Activated T-cell treated with anti-CD3 and anti-CD28 coated beads, Interleukin-2, amount 50 U/mL, for 4 hours (primary cell): ENCODE measurements around the gene TTLL9. TPM values are rescaled to one million over a fixed set of nuclear protein-coding genes. Genes with fewer than 3 reads are reported as not detected.

ENCODE experiments used
- ATAC-seq, 2 donors: fragments of 200-7000 bp; cut with Tn5 transposase; one replicate each; pipeline ENCODE4 v1.10.0; 2021
- DNase-seq: peaks from one replicate; pipeline ENCODE4 v3.0.0-alpha.2; 2020
- H3K27me3 Mint-ChIP-seq: one replicate; pipeline ENCODE4 v1.8.0; 2021; ENCODE audit warnings: low read depth, mixed read lengths
- H3K36me3 Mint-ChIP-seq: one replicate; pipeline ENCODE4 v1.8.0; 2022; ENCODE audit warnings: mixed read lengths; ENCODE audit not compliant: insufficient read depth
- H3K4me1 Mint-ChIP-seq: one replicate; pipeline ENCODE4 v1.8.0; 2021; ENCODE audit warnings: low read depth, mixed read lengths
- H3K4me3 Mint-ChIP-seq: one replicate; pipeline ENCODE4 v1.8.0; 2021; ENCODE audit warnings: mild to moderate bottlenecking, moderate library complexity, mixed read lengths
- H3K9me3 Mint-ChIP-seq: one replicate; pipeline ENCODE4 v1.8.0; 2021; ENCODE audit warnings: mixed read lengths
- total RNA-seq, 3 donors: library from RNA; stranded (reverse); gene quantifications; one replicate each; pipeline ENCODE4 v1.2.1, GENCODE V29; 2021

The TTLL9 gene
- total RNA-seq, 3 donors from 2014 or later: not detected

GRCh38 chr20:31833130-31833930 lies 37.1 kb upstream of the TTLL9 start:
- Mint-ChIP-seq H3K9me3 (no peaks in the 10 kb centered on the region), H3K4me1 (peaks cover 6% of the 10 kb centered on the region), H3K4me3 (no peak overlapping the region), H3K27me3 (no peaks in the 10 kb centered on the region), H3K36me3 (no peaks in the 10 kb centered on the region)
- DNase-seq: peak; percentile 54
- peak; percentile 45 to 55 for ATAC-seq

GRCh38 chr20:31833931-31834521 lies 36.4 kb upstream of the TTLL9 start:
- H3K27me3 Mint-ChIP-seq: no peaks in the 10 kb centered on the region
- H3K4me3 Mint-ChIP-seq: no peak overlapping the region
- ATAC-seq (no peak), DNase-seq (no peak)
- no peaks in the 10 kb centered on the region for H3K9me3 Mint-ChIP-seq
- no peaks in the 10 kb centered on the region for H3K36me3 Mint-ChIP-seq
- H3K4me1 Mint-ChIP-seq: peaks cover 6% of the 10 kb centered on the region

DNA sequence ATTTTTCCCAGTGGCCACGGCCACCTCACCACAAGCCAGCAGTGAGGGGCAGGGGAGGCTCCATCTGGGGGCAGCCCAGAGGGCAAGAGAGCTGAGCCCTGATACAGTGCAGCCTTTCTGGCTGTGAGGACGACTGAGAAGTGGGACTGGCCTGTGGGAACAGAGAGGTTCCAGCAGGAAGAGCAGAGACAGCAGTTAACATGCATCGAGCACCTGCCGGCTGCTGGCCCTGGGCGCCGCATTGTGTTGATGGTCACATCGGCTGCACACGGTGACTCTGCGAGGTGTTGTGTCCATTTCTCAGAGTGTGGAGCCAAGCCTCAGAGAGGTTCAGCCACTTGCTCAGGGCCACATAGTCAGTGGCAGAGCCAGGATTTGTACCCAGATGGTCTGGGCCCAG lies 34.9 kb upstream of the TTLL9 start:
- no peaks in the 10 kb centered on the region for H3K27me3 Mint-ChIP-seq
- H3K9me3 Mint-ChIP-seq: no peaks in the 10 kb centered on the region
- peaks cover 6% of the 10 kb centered on the region for H3K4me1 Mint-ChIP-seq
- DNase-seq (no peak), ATAC-seq (peak in 1 of 2 donors; percentile 15)
- no peak overlapping the region for H3K4me3 Mint-ChIP-seq
- no peaks in the 10 kb centered on the region for H3K36me3 Mint-ChIP-seq

DNA sequence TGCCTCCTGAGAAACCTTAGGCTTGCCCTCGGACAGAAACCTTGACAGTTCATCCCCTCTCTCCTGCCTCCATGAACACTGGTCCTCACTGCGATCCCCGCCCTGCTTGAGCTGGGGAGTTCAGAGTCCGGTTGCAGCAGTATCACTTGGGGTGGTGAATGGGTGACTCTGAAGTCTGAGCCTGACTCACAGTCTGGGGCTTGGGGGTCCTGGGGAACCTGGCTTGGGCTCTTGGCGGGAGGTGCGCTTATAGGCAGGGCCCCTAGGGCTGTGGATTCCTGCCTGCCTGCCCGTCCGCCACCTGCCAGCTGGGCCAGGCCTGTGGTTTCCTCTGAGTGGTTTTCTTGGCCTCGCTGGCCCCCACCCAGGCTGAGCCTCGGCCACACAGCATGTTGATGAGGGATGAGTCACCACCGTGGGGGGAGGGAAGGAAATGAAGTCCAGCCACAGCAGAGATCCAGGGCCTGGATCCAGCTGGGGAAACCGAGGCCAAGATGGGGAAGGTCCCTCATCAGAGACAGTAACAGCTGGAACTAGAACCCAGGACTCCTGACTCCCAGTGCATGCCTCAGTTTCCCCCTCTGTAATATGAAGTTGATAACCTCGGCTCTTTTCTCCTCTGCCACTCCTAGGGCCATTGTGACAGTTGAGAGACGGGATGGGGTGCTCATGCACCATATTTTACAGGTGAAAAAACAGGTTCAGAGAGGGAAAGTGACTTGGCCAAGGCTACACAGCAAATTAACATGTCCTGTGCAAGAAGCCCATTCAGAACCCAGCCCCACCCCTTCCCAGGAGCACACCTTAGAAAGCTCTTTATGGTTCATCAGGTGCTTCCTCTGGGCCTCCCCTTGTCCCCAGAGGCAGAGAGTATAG lies 34.2 kb upstream of the TTLL9 start:
- DNase-seq: no peak
- Mint-ChIP-seq H3K9me3 (no peaks in the 10 kb centered on the region), H3K4me3 (no peak overlapping the region), H3K27me3 (no peaks in the 10 kb centered on the region), H3K36me3 (no peaks in the 10 kb centered on the region), H3K4me1 (peaks cover 6% of the 10 kb centered on the region)
- ATAC-seq: peak; percentile 11 to 31

GRCh38 chr20:31836853-31837608 lies 33.4 kb upstream of the TTLL9 start:
- Mint-ChIP-seq H3K4me1 (peaks cover 6% of the 10 kb centered on the region), H3K9me3 (no peaks in the 10 kb centered on the region), H3K36me3 (no peaks in the 10 kb centered on the region), H3K27me3 (no peaks in the 10 kb centered on the region), H3K4me3 (no peak overlapping the region)
- DNase-seq (no peak), ATAC-seq (no peak)

GRCh38 chr20:31837896-31838397 lies 32.5 kb upstream of the TTLL9 start:
- Mint-ChIP-seq H3K36me3 (no peaks in the 10 kb centered on the region), H3K4me1 (peaks cover 6% of the 10 kb centered on the region), H3K4me3 (no peak overlapping the region), H3K27me3 (no peaks in the 10 kb centered on the region), H3K9me3 (no peaks in the 10 kb centered on the region)
- no peak for DNase-seq
- ATAC-seq: no peak

GRCh38 chr20:31838646-31839292 lies 31.7 kb upstream of the TTLL9 start:
- DNase-seq (no peak), ATAC-seq (no peak)
- Mint-ChIP-seq H3K4me3 (no peak overlapping the region), H3K9me3 (no peaks in the 10 kb centered on the region), H3K36me3 (no peaks in the 10 kb centered on the region), H3K4me1 (peaks cover 6% of the 10 kb centered on the region), H3K27me3 (no peaks in the 10 kb centered on the region)

- DNase-seq: no peak
- Mint-ChIP-seq H3K27me3 (no peaks in the 10 kb centered on the region), H3K4me3 (no peak overlapping the region), H3K36me3 (no peaks in the 10 kb centered on the region), H3K4me1 (peaks cover 6% of the 10 kb centered on the region), H3K9me3 (no peaks in the 10 kb centered on the region)
- no peak for ATAC-seq
These were observed 30.5 kb upstream of the TTLL9 start for GRCh38 chr20:31839782-31840487.

DNA sequence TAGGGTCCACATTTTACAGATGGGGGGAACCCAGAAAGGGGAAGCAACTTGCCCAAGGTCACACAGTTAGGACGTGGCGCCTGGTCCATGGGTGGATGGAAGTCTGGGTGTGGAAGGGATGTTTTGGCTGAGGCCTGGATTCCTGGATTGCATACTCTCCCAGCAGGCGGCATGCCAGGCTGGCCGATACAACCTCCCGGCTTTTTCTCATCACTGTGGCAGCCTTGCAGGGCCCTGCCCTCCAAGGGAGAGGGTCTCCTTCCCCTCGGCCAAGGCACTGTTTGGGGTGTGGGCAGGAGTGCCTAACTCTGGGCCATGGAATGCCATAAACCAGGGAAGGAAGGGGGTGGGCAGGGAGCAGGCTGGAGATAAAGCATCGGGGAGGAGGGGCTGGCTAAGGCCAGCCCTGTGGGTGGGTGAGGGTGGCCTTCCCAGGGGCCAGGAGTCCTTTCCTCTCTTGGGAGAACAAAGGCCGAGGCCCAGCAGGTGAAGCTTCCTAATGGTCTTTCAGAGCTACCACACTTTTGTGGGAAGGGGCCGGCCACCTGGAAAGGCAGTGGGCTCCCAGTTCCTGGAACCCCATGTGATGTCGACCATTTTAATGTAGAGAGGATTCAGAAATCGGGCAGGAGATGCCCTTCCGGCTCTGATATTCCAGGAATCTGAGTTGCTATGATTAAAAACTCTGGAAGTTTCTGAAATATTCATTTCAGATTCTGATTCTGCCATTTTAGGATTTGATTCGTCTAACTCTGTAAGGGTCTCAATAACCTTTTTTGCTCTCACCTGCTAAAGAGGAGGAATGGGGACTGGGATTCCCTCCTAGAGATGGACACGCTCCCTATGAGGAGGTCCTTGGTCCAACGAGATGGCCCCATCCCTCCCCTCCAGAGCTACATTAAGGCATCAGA lies 29.3 kb upstream of the TTLL9 start:
- DNase-seq: no peak
- H3K4me3 Mint-ChIP-seq: no peak overlapping the region
- H3K4me1 Mint-ChIP-seq: peaks cover 4% of the 10 kb centered on the region
- no peaks in the 10 kb centered on the region for H3K9me3 Mint-ChIP-seq
- H3K36me3 Mint-ChIP-seq: no peaks in the 10 kb centered on the region
- H3K27me3 Mint-ChIP-seq: no peaks in the 10 kb centered on the region
- ATAC-seq: no peak

- H3K27me3 Mint-ChIP-seq: no peaks in the 10 kb centered on the region
- no peak for DNase-seq
- H3K4me3 Mint-ChIP-seq: no peak overlapping the region
- H3K9me3 Mint-ChIP-seq: no peaks in the 10 kb centered on the region
- H3K4me1 Mint-ChIP-seq: no peaks in the 10 kb centered on the region
- no peaks in the 10 kb centered on the region for H3K36me3 Mint-ChIP-seq
- no peak for ATAC-seq
These were observed 28.5 kb upstream of the TTLL9 start for GRCh38 chr20:31841928-31842327.

GRCh38 chr20:31842471-31843157 lies 27.8 kb upstream of the TTLL9 start:
- no peaks in the 10 kb centered on the region for H3K9me3 Mint-ChIP-seq
- H3K4me3 Mint-ChIP-seq: no peak overlapping the region
- no peak for ATAC-seq
- DNase-seq: no peak
- no peaks in the 10 kb centered on the region for H3K27me3 Mint-ChIP-seq
- H3K4me1 Mint-ChIP-seq: no peaks in the 10 kb centered on the region
- no peaks in the 10 kb centered on the region for H3K36me3 Mint-ChIP-seq

DNA sequence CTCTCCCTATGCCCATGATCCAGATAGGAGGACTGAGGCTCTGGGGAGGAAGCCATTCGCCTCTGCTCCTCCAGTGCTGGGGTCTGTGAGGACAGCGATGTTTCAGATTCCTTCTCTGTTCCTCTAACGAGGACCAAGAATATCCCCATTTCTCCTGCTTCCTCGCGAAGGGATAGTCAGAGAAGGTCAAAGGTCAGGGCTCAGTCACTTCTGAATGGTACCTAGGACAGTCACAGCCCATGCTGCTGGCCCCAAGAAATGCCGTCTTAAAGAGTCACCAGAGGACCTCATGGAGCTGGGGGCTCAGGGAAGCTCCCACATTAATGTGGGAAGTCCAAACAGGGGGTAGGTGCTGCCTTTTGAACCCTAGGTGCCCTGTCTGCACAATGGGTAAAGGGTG lies 27.1 kb upstream of the TTLL9 start:
- no peak for DNase-seq
- H3K27me3 Mint-ChIP-seq: no peaks in the 10 kb centered on the region
- no peaks in the 10 kb centered on the region for H3K4me1 Mint-ChIP-seq
- no peaks in the 10 kb centered on the region for H3K36me3 Mint-ChIP-seq
- no peak for ATAC-seq
- no peak overlapping the region for H3K4me3 Mint-ChIP-seq
- no peaks in the 10 kb centered on the region for H3K9me3 Mint-ChIP-seq
